ENCODE results near the gene TEX35.
"Not testable (repeated sequence)": the region's sequence is repeated elsewhere in the genome, so short reads cannot be mapped to it uniquely, and the experiment has no call there.

The TEX35 gene

GRCh38 chr1:178542554-178543289, 29.8 kb downstream of the TEX35 start:
- DNase-seq = peak; percentile 85

- DNase-seq = no peak
Observed at GRCh38 chr1:178543290-178543607, 30.3 kb downstream of the TEX35 start.

- no peak for DNase-seq
Observed at GRCh38 chr1:178544531-178544930, 31.6 kb downstream of the TEX35 start.

- DNase-seq = no peak
Observed at GRCh38 chr1:178548108-178548507, 35.2 kb downstream of the TEX35 start.

- no peak for DNase-seq
Observed at GRCh38 chr1:178551307-178551706, 38.4 kb downstream of the TEX35 start.

- DNase-seq = no peak
Observed at GRCh38 chr1:178551940-178552339, 39.0 kb downstream of the TEX35 start.

GRCh38 chr1:178552856-178553255, 39.9 kb downstream of the TEX35 start:
- no peak for DNase-seq

- not testable (repeated sequence) for DNase-seq
Observed at GRCh38 chr1:178554351-178554750, 41.4 kb downstream of the TEX35 start.

GRCh38 chr1:178555613-178556012, 42.7 kb downstream of the TEX35 start:
- not testable (repeated sequence) for DNase-seq

- DNase-seq = not testable (repeated sequence)
Observed at GRCh38 chr1:178558816-178559215, 45.9 kb downstream of the TEX35 start.

- DNase-seq = no peak
Observed at GRCh38 chr1:178560871-178561376, 48.0 kb downstream of the TEX35 start.

- DNase-seq = no peak
Observed at GRCh38 chr1:178563099-178563820, 50.4 kb downstream of the TEX35 start.

- DNase-seq = no peak
Observed at GRCh38 chr1:178564086-178564782, 51.3 kb downstream of the TEX35 start.

GRCh38 chr1:178564783-178565180, 51.9 kb downstream of the TEX35 start:
- no peak for DNase-seq

GRCh38 chr1:178565586-178565985, 52.7 kb downstream of the TEX35 start:
- DNase-seq = no peak

GRCh38 chr1:178566187-178566586, 53.3 kb downstream of the TEX35 start:
- no peak for DNase-seq

- no peak for DNase-seq
Observed at GRCh38 chr1:178571807-178572206, 58.9 kb downstream of the TEX35 start.
